H1 (cell line): ENCODE data around the gene STAT5A. TPM values are rescaled to one million over a fixed set of nuclear protein-coding genes. Genes with fewer than 3 reads are reported as not detected.

ENCODE experiments used
- CREB1 ChIP-seq: IDR thresholded peaks from 2 replicates; pipeline ENCODE4 v1.6.1; 2012; ENCODE audit warnings: inconsistent platforms
- EZH2 ChIP-seq: fragments of 200-600 bp; sonication (generic); IDR thresholded peaks from 2 replicates; pipeline ENCODE4 v1.7.1; 2012; ENCODE audit warnings: low read depth, mild to moderate bottlenecking, moderate library complexity, low read length, inconsistent platforms; ENCODE audit not compliant: severe bottlenecking
- polyA plus RNA-seq, 7 experiments: library from polyadenylated mRNA; depleted of rRNA in 3 of 7; stranded (reverse) in 5 of 7; unstranded in 2 of 7; fragments of >200 nt in 5 of 7; fragments of 200-250 nt in 2 of 7; gene quantifications; 1 replicate in 5 of 7; 2 replicates in 1 of 7; 4 replicates in 1 of 7; pipeline versions ENCODE4 v1.2.1 to v1.2.3, GENCODE V29; 2011 to 2013; ENCODE audit warnings: missing spikeins in 2 of 7, mixed read lengths in 2 of 7
- total RNA-seq: library from RNA; stranded (reverse); fragmentation: NEBNext Ultra II Directional; extraction: Animal tissue kit (Norgen Biotek cat#: 25700); gene quantifications from 2 replicates; pipeline ENCODE4 v1.2.1, GENCODE V29; 2021
- TF ChIP-seq, protein P1 (sequence below): IDR thresholded peaks from 2 replicates; pipeline ENCODE4 v1.6.1; 2012; ENCODE audit warnings: low read length, inconsistent platforms

Gene STAT5A
- total and polyA plus RNA-seq, 2 of the 8 experiments (the other 6 are each of a cell fraction or from before 2014, with no cell fraction given) = 4.2 to 5.4 TPM

DNA sequence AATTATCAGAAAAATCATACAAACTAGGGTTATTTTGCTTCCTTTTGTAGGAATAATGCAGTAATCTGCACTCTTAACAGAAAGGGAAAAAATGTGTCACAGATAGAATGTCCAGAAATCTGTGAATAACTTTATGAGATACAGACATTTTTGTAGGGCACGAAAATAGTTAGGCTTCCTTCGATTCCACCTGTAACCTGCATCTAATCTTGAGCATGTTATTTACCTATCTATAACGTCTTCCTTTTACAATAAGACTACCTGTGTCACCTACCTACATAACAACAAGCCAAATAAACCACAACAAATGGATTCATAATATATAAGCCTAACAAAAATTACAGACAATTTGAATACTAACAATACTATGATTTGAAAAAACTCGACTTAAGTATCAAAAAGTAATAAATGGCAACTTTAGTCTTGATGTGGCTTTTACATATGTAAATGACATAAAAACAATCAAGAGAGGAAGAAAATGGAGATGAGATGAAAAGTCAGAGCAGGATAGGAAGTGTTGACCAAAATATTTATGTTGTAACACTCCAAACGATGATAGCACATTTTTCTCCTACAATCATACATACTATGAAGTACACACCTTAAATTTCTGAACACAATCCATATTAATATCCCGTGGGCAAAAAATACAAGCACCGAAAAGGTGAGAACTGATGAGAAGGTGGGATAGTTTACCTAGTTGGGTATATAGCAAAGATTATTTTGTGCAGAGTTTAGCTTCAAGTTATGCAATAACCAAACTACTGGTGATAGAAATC lies 14.6 kb upstream of the STAT5A start (continued):
- TF ChIP-seq, protein P1, sequence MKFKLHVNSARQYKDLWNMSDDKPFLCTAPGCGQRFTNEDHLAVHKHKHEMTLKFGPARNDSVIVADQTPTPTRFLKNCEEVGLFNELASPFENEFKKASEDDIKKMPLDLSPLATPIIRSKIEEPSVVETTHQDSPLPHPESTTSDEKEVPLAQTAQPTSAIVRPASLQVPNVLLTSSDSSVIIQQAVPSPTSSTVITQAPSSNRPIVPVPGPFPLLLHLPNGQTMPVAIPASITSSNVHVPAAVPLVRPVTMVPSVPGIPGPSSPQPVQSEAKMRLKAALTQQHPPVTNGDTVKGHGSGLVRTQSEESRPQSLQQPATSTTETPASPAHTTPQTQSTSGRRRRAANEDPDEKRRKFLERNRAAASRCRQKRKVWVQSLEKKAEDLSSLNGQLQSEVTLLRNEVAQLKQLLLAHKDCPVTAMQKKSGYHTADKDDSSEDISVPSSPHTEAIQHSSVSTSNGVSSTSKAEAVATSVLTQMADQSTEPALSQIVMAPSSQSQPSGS = no peak
- no peak for TF ChIP-seq EZH2
- TF ChIP-seq CREB1 = no peak
